SK-N-SH (cell line): ENCODE measurements around the gene ZNF311. TPM values are rescaled to one million over a fixed set of nuclear protein-coding genes. Genes with fewer than 3 reads are reported as not detected.
A peak's percentile ranks its signal among the peaks of the same experiment; 100 is the strongest.

Source experiments
- CTCF ChIA-PET: fragments of 300-600, 350-600 bp; formaldehyde crosslinking; extraction: SDS; loops from one replicate; lab custom pipeline; 2021; lab: Yijun Ruan, JAX
- POLR2A ChIA-PET: fragments of 350-600 bp; sonication (Branson Sonifier 250); formaldehyde crosslinking; extraction: SDS; loops from one replicate; lab custom pipeline; 2020; ENCODE audit warnings: antibody characterized with exemption, inconsistent platforms; lab: Yijun Ruan, JAX
- DNase-seq: peaks from one replicate; pipeline ENCODE4 v3.0.0; 2012
- H2AFZ ChIP-seq: fragments of 200-600 bp; sonication (generic); 2 replicates; pipeline ENCODE4 v1.8.1; 2016; ENCODE audit warnings: antibody characterized with exemption, mild to moderate bottlenecking, low read depth
- H3F3A ChIP-seq: fragments of 200-600 bp; sonication (generic); replicated peaks from 2 replicates; pipeline ENCODE3; 2016; ENCODE audit warnings: antibody characterized with exemption, mild to moderate bottlenecking; ENCODE audit not compliant: insufficient read depth
- H3K27ac ChIP-seq, 2 experiments: fragments of 200-500 bp in 1 of 2; fragments of 200-600 bp in 1 of 2; sonication (Bioruptor generic) in 1 of 2; sonication (generic), shearing (Covaris generic) in 1 of 2; 2 replicates each; pipeline versions ENCODE4 v1.5.1 to v1.6.1; 2014 to 2016; ENCODE audit warnings: low read depth in 2 of 2, inconsistent platforms in 1 of 2, low read length in 1 of 2, mild to moderate bottlenecking in 1 of 2, mixed read lengths in 1 of 2
- H3K27me3 ChIP-seq: fragments of 200-600 bp; sonication (generic), shearing (Covaris generic); 2 replicates; pipeline ENCODE4 v1.6.1; 2016; ENCODE audit warnings: mixed run types; ENCODE audit not compliant: insufficient read depth
- H3K36me3 ChIP-seq, 2 experiments: fragments of 200-500 bp in 1 of 2; fragments of 200-600 bp in 1 of 2; sonication (Bioruptor generic) in 1 of 2; sonication (generic) in 1 of 2; replicated peaks in 1 of 2; 2 replicates each; pipeline versions ENCODE3 to v1.5.1; 2014 to 2016; ENCODE audit warnings: low read length in 1 of 2, mild to moderate bottlenecking in 1 of 2; ENCODE audit not compliant: insufficient read depth in 2 of 2, control insufficient read depth in 1 of 2
- H3K4me1 ChIP-seq, 2 experiments: fragments of 200-500 bp in 1 of 2; fragments of 200-600 bp in 1 of 2; sonication (Bioruptor generic) in 1 of 2; sonication (generic), shearing (Covaris generic) in 1 of 2; 2 replicates each; pipeline versions ENCODE4 v1.5.1 to v1.6.1; 2014 to 2016; ENCODE audit warnings: low read depth in 1 of 2, low read length in 1 of 2, mixed run types in 1 of 2; ENCODE audit not compliant: insufficient read depth in 2 of 2, control insufficient read depth in 1 of 2
- H3K4me2 ChIP-seq: fragments of 200-600 bp; sonication (generic), shearing (Covaris generic); 2 replicates; pipeline ENCODE4 v1.6.1; 2017; ENCODE audit warnings: mixed run types
- H3K4me3 ChIP-seq, 2 experiments: fragments of 200-500 bp in 1 of 2; fragments of 200-600 bp in 1 of 2; sonication (Bioruptor generic) in 1 of 2; sonication (generic), shearing (Covaris generic) in 1 of 2; 2 replicates each; pipeline versions ENCODE4 v1.5.1 to v1.8.1; 2014 to 2016; ENCODE audit warnings: low read depth in 2 of 2, inconsistent platforms in 1 of 2, low read length in 1 of 2, mild to moderate bottlenecking in 1 of 2, mixed read lengths in 1 of 2, moderate library complexity in 1 of 2
- H3K79me2 ChIP-seq: fragments of 200-600 bp; sonication (generic); 2 replicates; pipeline ENCODE4 v1.8.1; 2017; ENCODE audit warnings: mild to moderate bottlenecking; ENCODE audit not compliant: insufficient read depth
- H3K9ac ChIP-seq: fragments of 200-600 bp; sonication (generic); 2 replicates; pipeline ENCODE4 v1.6.1; 2017; ENCODE audit warnings: mixed run types
- H3K9me2 ChIP-seq: fragments of 200-600 bp; sonication (generic); 2 replicates; pipeline ENCODE4 v1.6.1; 2017; ENCODE audit warnings: mixed run types
- H3K9me3 ChIP-seq: fragments of 200-600 bp; sonication (generic); 2 replicates; pipeline ENCODE4 v1.6.1; 2017; ENCODE audit warnings: mixed run types, mild to moderate bottlenecking, moderate library complexity
- H4K20me1 ChIP-seq: fragments of 200-600 bp; sonication (generic); 2 replicates; pipeline ENCODE4 v1.6.1; 2017; ENCODE audit warnings: mild to moderate bottlenecking, mixed run types; ENCODE audit not compliant: insufficient read depth
- CHD2 ChIP-seq: fragments of 150-350 bp; IDR thresholded peaks from 2 replicates; pipeline ENCODE4 v1.6.1; 2018; ENCODE audit warnings: low read length; ENCODE audit not compliant: partially characterized antibody
- ELF1 ChIP-seq: IDR thresholded peaks from 2 replicates; pipeline ENCODE4 v1.4.0; 2012
- FOXM1 ChIP-seq: IDR thresholded peaks from 2 replicates; pipeline ENCODE4 v1.4.0; 2012; ENCODE audit warnings: low read depth, mild to moderate bottlenecking
- GATA2 ChIP-seq: sonication (generic); formaldehyde crosslinking; IDR thresholded peaks from 2 replicates; pipeline ENCODE4 v1.5.0; 2020; ENCODE audit warnings: mild to moderate bottlenecking, missing genetic modification reagents
- JUND ChIP-seq: IDR thresholded peaks from 2 replicates; pipeline ENCODE4 v1.4.0; 2012
- NFIC ChIP-seq: IDR thresholded peaks from 2 replicates; pipeline ENCODE4 v1.4.0; 2012; ENCODE audit warnings: borderline replicate concordance
- NRF1 ChIP-seq: IDR thresholded peaks from 2 replicates; pipeline ENCODE4 v1.6.1; 2012; ENCODE audit warnings: low read depth, mild to moderate bottlenecking, low read length
- RCOR1 ChIP-seq: fragments of 150-350 bp; IDR thresholded peaks from 2 replicates; pipeline ENCODE4 v1.6.1; 2017; ENCODE audit warnings: antibody characterized with exemption, low read length
- RFX5 ChIP-seq: IDR thresholded peaks from 2 replicates; pipeline ENCODE4 v1.6.1; 2012; ENCODE audit warnings: mild to moderate bottlenecking, improper control_type of control experiment, low read length
- TAF1 ChIP-seq: IDR thresholded peaks from 2 replicates; pipeline ENCODE4 v1.6.1; 2012; ENCODE audit warnings: low read depth, mild to moderate bottlenecking, low read length, moderate library complexity, borderline replicate concordance
- TCF12 ChIP-seq: IDR thresholded peaks from 2 replicates; pipeline ENCODE4 v1.4.0; 2012
- YY1 ChIP-seq: IDR thresholded peaks from 2 replicates; pipeline ENCODE4 v1.4.0; 2012; ENCODE audit warnings: low read depth, mild to moderate bottlenecking
- WGBS: methylation state at CpG from one replicate; pipeline ENCODE4 v1.1.6; 2017; ENCODE audit warnings: low lambda C conversion rate; 5-methylcytosine and 5-hydroxymethylcytosine counted together
- polyA plus RNA-seq, 3 experiments: library from polyadenylated mRNA; depleted of rRNA; stranded (reverse); fragments of >200 nt; gene quantifications; 2 replicates each; pipeline ENCODE4 v1.2.3, GENCODE V29; 2012
- TF ChIP-seq, protein P1 (sequence below): IDR thresholded peaks from 2 replicates; pipeline ENCODE4; 2012

The ZNF311 gene
- polyA plus RNA-seq, 1 of the 3 experiments (the other 2 are of a cell fraction), result 0.16 TPM

DNA sequence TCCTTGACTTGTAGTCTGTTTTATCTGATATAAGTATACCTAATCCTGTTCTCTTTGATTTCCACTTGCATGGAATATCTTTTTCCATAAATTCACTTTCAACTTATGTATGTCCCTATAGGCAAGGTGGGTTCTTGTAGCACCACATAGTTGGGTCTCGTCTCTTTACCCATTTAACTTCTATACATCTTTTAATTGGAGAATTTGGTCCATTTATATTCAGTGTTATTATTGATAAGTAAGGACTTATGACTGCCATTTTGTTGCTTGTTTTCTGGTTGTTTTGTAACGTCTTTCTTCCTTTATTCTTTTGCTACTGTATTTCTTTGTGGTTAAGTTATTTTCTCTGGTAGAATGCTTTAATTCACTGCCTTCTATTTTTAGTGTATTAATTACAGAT lies 14.5 kb upstream of the ZNF311 start:
- Histone ChIP-seq H2AFZ (no peak overlapping the region), H3F3A (no peaks in the 10 kb centered on the region), H3K4me1 (peaks cover 0 to 10% of the 10 kb centered on the region in 2 experiments; a peak in 2 of 4 replicates), H3K4me2 (no peak overlapping the region), H3K9me2 (no peaks in the 10 kb centered on the region), H3K36me3 (no peaks in the 10 kb centered on the region), H4K20me1 (no peaks in the 10 kb centered on the region), H3K9ac (no peak overlapping the region), H3K27me3 (peaks cover 13% of the 10 kb centered on the region; the same call in 1 of the 2 replicates), H3K27ac (no peak overlapping the region), H3K79me2 (no peaks in the 10 kb centered on the region), H3K9me3 (no peaks in the 10 kb centered on the region), H3K4me3 (no peak overlapping the region)
- ChIA-PET POLR2A (no interaction called here), CTCF (interaction anchor here (1.4 to 1.8 kb wide), 3 partner anchors 116 to 182 kb away, joined by 3 to 5 read pairs (median 4); no protein-coding TSS in a partner anchor)
- no peak for DNase-seq
- TF ChIP-seq TCF12 (no peak), JUND (no peak)
- WGBS, result 17% methylated on average over 2 of the region's 2 CpGs

DNA sequence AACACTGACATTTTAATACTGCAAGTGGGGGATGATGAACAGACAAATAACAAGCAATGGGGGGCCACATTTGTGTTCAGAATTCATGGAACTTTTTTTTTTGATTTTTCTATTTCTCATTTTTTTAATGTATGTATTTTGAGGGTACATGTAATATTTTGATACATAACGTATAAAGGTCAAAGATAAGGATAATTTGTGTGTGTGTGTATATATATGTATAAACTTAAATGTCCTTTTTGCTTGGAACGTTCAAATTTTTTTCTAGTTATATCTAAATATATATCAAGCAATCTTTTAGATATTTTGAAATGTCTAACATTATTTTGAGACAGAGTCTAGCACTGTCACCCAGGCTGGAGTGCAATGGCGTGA lies 12.3 kb upstream of the ZNF311 start:
- no peaks in the 10 kb centered on the region for H3K9me2 ChIP-seq
- TF ChIP-seq YY1 (no peak), RCOR1 (no peak), NRF1 (no peak), NFIC (no peak), JUND (no peak), GATA2 (CRISPR knock-in tag) (no peak), RFX5 (no peak), TAF1 (no peak), ELF1 (no peak), CHD2 (no peak), FOXM1 (no peak)
- TF ChIP-seq, protein P1, sequence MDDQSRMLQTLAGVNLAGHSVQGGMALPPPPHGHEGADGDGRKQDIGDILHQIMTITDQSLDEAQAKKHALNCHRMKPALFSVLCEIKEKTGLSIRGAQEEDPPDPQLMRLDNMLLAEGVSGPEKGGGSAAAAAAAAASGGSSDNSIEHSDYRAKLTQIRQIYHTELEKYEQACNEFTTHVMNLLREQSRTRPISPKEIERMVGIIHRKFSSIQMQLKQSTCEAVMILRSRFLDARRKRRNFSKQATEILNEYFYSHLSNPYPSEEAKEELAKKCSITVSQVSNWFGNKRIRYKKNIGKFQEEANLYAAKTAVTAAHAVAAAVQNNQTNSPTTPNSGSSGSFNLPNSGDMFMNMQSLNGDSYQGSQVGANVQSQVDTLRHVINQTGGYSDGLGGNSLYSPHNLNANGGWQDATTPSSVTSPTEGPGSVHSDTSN, result no peak
- TF ChIP-seq, all 33 proteins: peak for 0
- H4K20me1 ChIP-seq, result no peaks in the 10 kb centered on the region
- no peak overlapping the region for H2AFZ ChIP-seq
- no peaks in the 10 kb centered on the region for H3K9me3 ChIP-seq
- WGBS, result 1% methylated on average over 3 of the region's 3 CpGs
- no peaks in the 10 kb centered on the region for H3K79me2 ChIP-seq
- no peaks in the 10 kb centered on the region for H3K36me3 ChIP-seq
- peaks cover 3% of the 10 kb centered on the region for H3F3A ChIP-seq
- H3K4me2 ChIP-seq, result no peak overlapping the region
- DNase-seq, result no peak
- ChIA-PET POLR2A (no interaction called here), CTCF (interaction anchor here (0.6 to 2.9 kb wide), 3 partner anchors 12 to 315 kb away, joined by 3 to 25 read pairs (median 7); partner anchors contain the start of gene ZNF311)
- no peak overlapping the region for H3K9ac ChIP-seq
- H3K27ac ChIP-seq, result no peak overlapping the region
- peaks cover 0 to 10% of the 10 kb centered on the region in 2 experiments; a peak in 2 of 4 replicates for H3K4me1 ChIP-seq
- peaks cover 5% of the 10 kb centered on the region; the same call in 1 of the 2 replicates for H3K27me3 ChIP-seq
- peak overlapping the region in 1 of 2 experiments; percentile 64; a peak in 1 of 4 replicates for H3K4me3 ChIP-seq
